GM12874 (cell line): ENCODE data around the gene USP6NL.

ENCODE experiments used
- CTCF ChIP-seq: IDR thresholded peaks from 2 replicates; pipeline ENCODE4 v1.5.1; 2011; ENCODE audit warnings: low read depth, mild to moderate bottlenecking, control low read depth, low read length, moderate library complexity; ENCODE audit not compliant: insufficient read depth

USP6NL gene

GRCh38 chr10:11533328-11533781, 78.1 kb downstream of the USP6NL start:
- TF ChIP-seq CTCF = peak; percentile 31; the same call in 1 of the 2 replicates

GRCh38 chr10:11532306-11532705, 79.1 kb downstream of the USP6NL start:
- no peak for TF ChIP-seq CTCF

DNA sequence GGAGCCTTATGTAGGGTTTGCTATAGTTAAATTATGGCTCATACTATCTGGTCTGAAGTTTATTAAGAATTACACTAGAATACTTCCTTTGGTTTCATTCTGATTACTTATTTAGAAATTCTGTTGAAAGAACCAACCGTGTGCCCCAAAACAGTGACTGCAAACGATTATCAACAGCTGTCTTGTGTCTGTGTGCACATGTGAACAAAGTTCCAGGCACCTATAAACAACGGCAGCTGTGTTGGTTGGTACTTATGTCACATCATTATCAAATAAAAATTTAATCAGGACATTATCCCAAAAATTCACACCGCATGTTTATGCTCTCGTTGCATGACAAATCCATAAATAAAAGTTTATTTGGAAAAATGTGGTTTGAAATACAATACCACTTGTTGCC, 80.6 kb downstream of the USP6NL start:
- TF ChIP-seq CTCF = no peak

GRCh38 chr10:11529276-11529903, 82.1 kb downstream of the USP6NL start:
- TF ChIP-seq CTCF = no peak

DNA sequence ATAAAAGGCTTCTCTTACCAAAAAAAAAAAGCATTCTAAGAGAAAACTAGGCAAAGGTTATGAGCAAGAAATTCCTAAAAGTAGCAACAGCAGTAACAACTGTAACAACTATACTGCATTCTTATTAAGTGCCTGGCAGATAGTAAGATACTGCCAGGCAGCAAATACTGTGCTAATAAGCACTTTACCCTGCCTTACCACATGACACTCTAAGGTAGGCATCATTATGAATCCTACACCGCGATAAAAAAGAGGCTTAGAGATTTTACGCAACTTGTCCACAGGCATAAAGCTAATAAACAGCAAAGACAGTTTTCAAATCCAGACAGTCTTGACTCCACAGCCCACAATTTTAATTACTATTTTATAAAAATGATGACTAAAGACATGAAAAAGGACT, 83.2 kb downstream of the USP6NL start:
- no peak for TF ChIP-seq CTCF

GRCh38 chr10:11527691-11528255, 83.7 kb downstream of the USP6NL start:
- no peak for TF ChIP-seq CTCF

DNA sequence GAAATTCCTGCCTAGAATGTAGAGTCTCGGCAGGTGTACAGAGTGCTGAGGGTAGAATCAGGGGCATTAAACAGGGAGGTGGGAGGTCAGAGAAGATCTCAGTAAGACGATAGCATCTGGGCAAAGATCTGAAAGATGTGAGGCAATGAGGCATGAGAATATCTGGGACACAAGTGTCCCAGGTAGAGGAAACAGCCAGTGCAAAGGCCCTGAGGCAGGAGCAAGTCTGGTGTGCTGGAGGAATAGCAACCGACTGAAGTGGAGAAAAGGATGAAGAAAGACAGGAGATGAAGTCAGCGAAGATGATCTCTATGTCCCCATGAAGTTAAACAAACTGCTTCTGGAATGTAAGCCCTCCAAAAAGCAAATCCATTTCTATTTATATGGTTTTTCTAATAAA, 84.4 kb downstream of the USP6NL start:
- TF ChIP-seq CTCF = no peak

DNA sequence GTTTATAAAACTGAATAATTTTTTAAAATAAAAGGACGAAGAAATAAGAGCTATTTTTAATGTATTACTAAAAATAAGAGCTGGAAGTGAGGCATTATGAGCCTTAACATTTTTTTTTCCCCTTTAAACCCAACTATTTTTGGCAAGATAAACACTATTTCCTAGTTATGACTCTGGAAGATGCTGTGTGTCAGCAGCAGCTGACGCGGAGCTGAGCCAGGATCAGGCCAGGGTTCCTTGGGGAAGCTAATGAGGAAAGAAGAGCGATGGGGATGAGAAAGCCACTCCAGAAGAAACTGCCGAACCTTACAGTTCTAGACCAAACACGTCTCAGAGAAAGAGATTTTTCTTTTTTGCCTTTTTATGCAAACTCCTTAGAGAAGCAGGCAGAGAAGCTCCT, 85.9 kb downstream of the USP6NL start:
- TF ChIP-seq CTCF = no peak
